NCI-H146 (cell line): ENCODE data around the gene C2orf74.

ENCODE experiments used
- DNase-seq: peaks from one replicate; lab custom pipeline; 2025; lab: John Stamatoyannopoulos, UW

Gene C2orf74

GRCh38 chr2:61214171-61214570 is 52.2 kb downstream of the C2orf74 start:
- DNase-seq: no peak
